Measurements from ENCODE around the gene RHOH.

Gene RHOH

GRCh38 chr4:40211224-40212185 lies 14.7 kb downstream of the RHOH start:
- Histone ChIP-seq H3K9ac (ENCODE audit: low read length) (no peak overlapping the region), H3K4me1 (ENCODE audit: control insufficient read depth, low read depth, low read length) (peaks cover 12% of the 10 kb centered on the region), H3K4me3 (ENCODE audit: low read length) (no peak overlapping the region), H3K9me3 (ENCODE audit: control insufficient read depth, low read depth, low read length) (no peaks in the 10 kb centered on the region), H3K27me3 (ENCODE audit: control insufficient read depth, insufficient read depth, low read length) (no peaks in the 10 kb centered on the region), H3K27ac (ENCODE audit: low read length) (no peak overlapping the region), H3K36me3 (ENCODE audit: control insufficient read depth, low read depth, low read length) (no peaks in the 10 kb centered on the region)

- peaks cover 12% of the 10 kb centered on the region for H3K4me1 ChIP-seq (ENCODE audit: control insufficient read depth, low read depth, low read length)
- H3K27ac ChIP-seq (ENCODE audit: low read length) = no peak overlapping the region
- H3K9me3 ChIP-seq (ENCODE audit: control insufficient read depth, low read depth, low read length) = no peaks in the 10 kb centered on the region
- H3K27me3 ChIP-seq (ENCODE audit: control insufficient read depth, insufficient read depth, low read length) = no peaks in the 10 kb centered on the region
- H3K4me3 ChIP-seq (ENCODE audit: low read length) = no peak overlapping the region
- no peaks in the 10 kb centered on the region for H3K36me3 ChIP-seq (ENCODE audit: control insufficient read depth, low read depth, low read length)
- no peak overlapping the region for H3K9ac ChIP-seq (ENCODE audit: low read length)
These were observed 16.1 kb downstream of the RHOH start for GRCh38 chr4:40212674-40213527.

GRCh38 chr4:40214038-40214437 lies 17.2 kb downstream of the RHOH start:
- no peak overlapping the region for H3K9ac ChIP-seq (ENCODE audit: low read length)
- peaks cover 12% of the 10 kb centered on the region for H3K4me1 ChIP-seq (ENCODE audit: control insufficient read depth, low read depth, low read length)
- H3K27ac ChIP-seq (ENCODE audit: low read length) = no peak overlapping the region
- no peak overlapping the region for H3K4me3 ChIP-seq (ENCODE audit: low read length)
- no peaks in the 10 kb centered on the region for H3K36me3 ChIP-seq (ENCODE audit: control insufficient read depth, low read depth, low read length)
- no peaks in the 10 kb centered on the region for H3K9me3 ChIP-seq (ENCODE audit: control insufficient read depth, low read depth, low read length)
- H3K27me3 ChIP-seq (ENCODE audit: control insufficient read depth, insufficient read depth, low read length) = no peaks in the 10 kb centered on the region

GRCh38 chr4:40214661-40215418 lies 18.0 kb downstream of the RHOH start:
- Histone ChIP-seq H3K9ac (ENCODE audit: low read length) (no peak overlapping the region), H3K4me1 (ENCODE audit: control insufficient read depth, low read depth, low read length) (peaks cover 12% of the 10 kb centered on the region)

GRCh38 chr4:40216622-40217366 lies 20.0 kb downstream of the RHOH start:
- peaks cover 11% of the 10 kb centered on the region for H3K4me1 ChIP-seq (ENCODE audit: control insufficient read depth, low read depth, low read length)
- H3K4me3 ChIP-seq (ENCODE audit: low read length) = no peak overlapping the region
- no peak overlapping the region for H3K9ac ChIP-seq (ENCODE audit: low read length)
- no peak overlapping the region for H3K27ac ChIP-seq (ENCODE audit: low read length)
- H3K9me3 ChIP-seq (ENCODE audit: control insufficient read depth, low read depth, low read length) = no peaks in the 10 kb centered on the region
- no peaks in the 10 kb centered on the region for H3K36me3 ChIP-seq (ENCODE audit: control insufficient read depth, low read depth, low read length)
- no peaks in the 10 kb centered on the region for H3K27me3 ChIP-seq (ENCODE audit: control insufficient read depth, insufficient read depth, low read length)

More at GRCh38 chr4:40214661-40215418, 18.0 kb downstream of the RHOH start:
- H3K4me3 ChIP-seq (ENCODE audit: low read length) = no peak overlapping the region
- no peaks in the 10 kb centered on the region for H3K27me3 ChIP-seq (ENCODE audit: control insufficient read depth, insufficient read depth, low read length)
- no peak overlapping the region for H3K27ac ChIP-seq (ENCODE audit: low read length)
- no peaks in the 10 kb centered on the region for H3K36me3 ChIP-seq (ENCODE audit: control insufficient read depth, low read depth, low read length)
- no peaks in the 10 kb centered on the region for H3K9me3 ChIP-seq (ENCODE audit: control insufficient read depth, low read depth, low read length)

GRCh38 chr4:40221744-40222143 lies 24.9 kb downstream of the RHOH start:
- Histone ChIP-seq H3K36me3 (ENCODE audit: control insufficient read depth, low read depth, low read length) (no peaks in the 10 kb centered on the region), H3K4me3 (ENCODE audit: low read length) (no peak overlapping the region), H3K4me1 (ENCODE audit: control insufficient read depth, low read depth, low read length) (no peaks in the 10 kb centered on the region), H3K9me3 (ENCODE audit: control insufficient read depth, low read depth, low read length) (no peaks in the 10 kb centered on the region), H3K9ac (ENCODE audit: low read length) (no peak overlapping the region), H3K27ac (ENCODE audit: low read length) (no peak overlapping the region), H3K27me3 (ENCODE audit: control insufficient read depth, insufficient read depth, low read length) (no peaks in the 10 kb centered on the region)

GRCh38 chr4:40223343-40223742 lies 26.5 kb downstream of the RHOH start:
- no peaks in the 10 kb centered on the region for H3K9me3 ChIP-seq (ENCODE audit: control insufficient read depth, low read depth, low read length)
- no peak overlapping the region for H3K4me3 ChIP-seq (ENCODE audit: low read length)
- H3K27ac ChIP-seq (ENCODE audit: low read length) = no peak overlapping the region
- no peaks in the 10 kb centered on the region for H3K27me3 ChIP-seq (ENCODE audit: control insufficient read depth, insufficient read depth, low read length)
- no peaks in the 10 kb centered on the region for H3K36me3 ChIP-seq (ENCODE audit: control insufficient read depth, low read depth, low read length)
- peaks cover 7% of the 10 kb centered on the region for H3K4me1 ChIP-seq (ENCODE audit: control insufficient read depth, low read depth, low read length)
- no peak overlapping the region for H3K9ac ChIP-seq (ENCODE audit: low read length)

GRCh38 chr4:40224432-40224831 lies 27.6 kb downstream of the RHOH start:
- H3K4me1 ChIP-seq (ENCODE audit: control insufficient read depth, low read depth, low read length) = peaks cover 9% of the 10 kb centered on the region
- no peaks in the 10 kb centered on the region for H3K27me3 ChIP-seq (ENCODE audit: control insufficient read depth, insufficient read depth, low read length)
- H3K36me3 ChIP-seq (ENCODE audit: control insufficient read depth, low read depth, low read length) = no peaks in the 10 kb centered on the region
- no peak overlapping the region for H3K4me3 ChIP-seq (ENCODE audit: low read length)
- no peak overlapping the region for H3K9ac ChIP-seq (ENCODE audit: low read length)
- H3K9me3 ChIP-seq (ENCODE audit: control insufficient read depth, low read depth, low read length) = no peaks in the 10 kb centered on the region
- no peak overlapping the region for H3K27ac ChIP-seq (ENCODE audit: low read length)

- Histone ChIP-seq H3K27me3 (ENCODE audit: control insufficient read depth, insufficient read depth, low read length) (no peaks in the 10 kb centered on the region), H3K9me3 (ENCODE audit: control insufficient read depth, low read depth, low read length) (no peaks in the 10 kb centered on the region), H3K4me1 (ENCODE audit: control insufficient read depth, low read depth, low read length) (peaks cover 9% of the 10 kb centered on the region), H3K27ac (ENCODE audit: low read length) (no peak overlapping the region), H3K9ac (ENCODE audit: low read length) (no peak overlapping the region), H3K4me3 (ENCODE audit: low read length) (no peak overlapping the region), H3K36me3 (ENCODE audit: control insufficient read depth, low read depth, low read length) (no peaks in the 10 kb centered on the region)
These were observed 28.7 kb downstream of the RHOH start for GRCh38 chr4:40225497-40225896.

- Histone ChIP-seq H3K9me3 (ENCODE audit: control insufficient read depth, low read depth, low read length) (no peaks in the 10 kb centered on the region), H3K4me3 (ENCODE audit: low read length) (no peak overlapping the region), H3K9ac (ENCODE audit: low read length) (no peak overlapping the region), H3K36me3 (ENCODE audit: control insufficient read depth, low read depth, low read length) (no peaks in the 10 kb centered on the region), H3K27me3 (ENCODE audit: control insufficient read depth, insufficient read depth, low read length) (no peaks in the 10 kb centered on the region), H3K4me1 (ENCODE audit: control insufficient read depth, low read depth, low read length) (peaks cover 17% of the 10 kb centered on the region), H3K27ac (ENCODE audit: low read length) (peak overlapping the region; percentile 18)
These were observed 30.5 kb downstream of the RHOH start for GRCh38 chr4:40227284-40227683.
